HG03354 (cell line): ENCODE data around the gene HEXD.
"Not testable (repeated sequence)": the region's sequence is repeated elsewhere in the genome, so short reads cannot be mapped to it uniquely, and the experiment has no call there.

Experiments
- ATAC-seq: cut with Tn5 transposase; IDR thresholded peaks from one replicate; pipeline ENCODE4 v1.9.1; 2021; ENCODE audit warnings: mild to moderate bottlenecking; ENCODE audit not compliant: unreplicated experiment, poor library complexity, severe bottlenecking

Gene HEXD

GRCh38 chr17:82392941-82393340 lies 25.2 kb upstream of the HEXD start:
- no peak for ATAC-seq

- no peak for ATAC-seq
These were observed 23.9 kb upstream of the HEXD start for GRCh38 chr17:82394278-82394677.

- ATAC-seq, result no peak
These were observed 21.3 kb upstream of the HEXD start for GRCh38 chr17:82396601-82397435.

- ATAC-seq, result no peak
These were observed 20.5 kb upstream of the HEXD start for GRCh38 chr17:82397449-82398335.

GRCh38 chr17:82399041-82399441 lies 19.1 kb upstream of the HEXD start:
- ATAC-seq, result no peak

GRCh38 chr17:82399601-82400101 lies 18.5 kb upstream of the HEXD start:
- ATAC-seq, result no peak

- no peak for ATAC-seq
These were observed 17.9 kb upstream of the HEXD start for GRCh38 chr17:82400206-82400605.

GRCh38 chr17:82400830-82401229 lies 17.3 kb upstream of the HEXD start:
- ATAC-seq, result peak; percentile 44

GRCh38 chr17:82402865-82403264 lies 15.3 kb upstream of the HEXD start:
- ATAC-seq, result peak; percentile 78

GRCh38 chr17:82403662-82404660 lies 14.2 kb upstream of the HEXD start:
- ATAC-seq, result no peak

GRCh38 chr17:82405051-82405450 lies 13.1 kb upstream of the HEXD start:
- ATAC-seq, result no peak

- ATAC-seq, result no peak
These were observed 11.9 kb upstream of the HEXD start for GRCh38 chr17:82406131-82406671.

- no peak for ATAC-seq
These were observed 10.9 kb upstream of the HEXD start for GRCh38 chr17:82407255-82407654.

- no peak for ATAC-seq
These were observed 9.7 kb upstream of the HEXD start for GRCh38 chr17:82408288-82408937.

- no peak for ATAC-seq
These were observed 9.2 kb upstream of the HEXD start for GRCh38 chr17:82408938-82409318.

GRCh38 chr17:82410014-82410716 lies 8.0 kb upstream of the HEXD start:
- ATAC-seq, result no peak

- no peak for ATAC-seq
These were observed 6.6 kb upstream of the HEXD start for GRCh38 chr17:82411396-82412053.

- ATAC-seq, result not testable (repeated sequence)
These were observed 6.1 kb upstream of the HEXD start for GRCh38 chr17:82412081-82412480.
